Tongue (tissue), 2 donors: ENCODE data around the gene GOLPH3L. TPM values are rescaled to one million over a fixed set of nuclear protein-coding genes. Genes with fewer than 3 reads are reported as not detected.
"Not testable (repeated sequence)": the region's sequence is repeated elsewhere in the genome, so short reads cannot be mapped to it uniquely, and the experiment has no call there.

Source experiments
- DNase-seq: peaks from one replicate; pipeline ENCODE4 v3.0.0-alpha.2; 2015
- total RNA-seq: library from RNA; depleted of rRNA; stranded (reverse); fragments of >200 nt; gene quantifications from one replicate; pipeline ENCODE4 v1.2.3, GENCODE V29; 2014

Gene GOLPH3L
- 15.5 TPM for total RNA-seq

GRCh38 chr1:150696995-150697927 lies at the start of gene GOLPH3L:
GOLPH3L (minus strand) TSS chr1:150697154; CDS start chr1:150694838, 2,316 bp downstream.
- DNase-seq, result peak; percentile 99

GRCh38 chr1:150730130-150730721 lies 33.3 kb upstream of the GOLPH3L start:
- no peak for DNase-seq

DNA sequence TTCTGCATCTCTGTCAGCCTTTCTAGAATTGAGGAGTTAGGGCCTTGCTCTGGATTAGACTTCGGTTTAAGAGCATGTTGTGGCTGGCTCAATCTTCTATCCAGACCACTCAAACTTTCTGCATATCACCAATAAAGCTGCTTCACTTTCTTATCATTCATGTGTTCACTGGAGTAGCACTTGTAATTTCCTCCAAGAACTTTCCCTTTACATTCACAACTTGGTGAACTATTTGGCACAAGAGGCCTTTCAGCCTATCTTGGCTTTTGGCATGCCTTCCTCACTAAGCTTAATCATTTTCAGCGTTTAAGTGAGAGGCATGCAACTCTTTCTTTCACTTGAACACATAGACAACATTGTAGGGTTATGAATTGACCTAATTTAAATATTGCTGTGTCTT lies 27.4 kb upstream of the GOLPH3L start:
- DNase-seq, result no peak

DNA sequence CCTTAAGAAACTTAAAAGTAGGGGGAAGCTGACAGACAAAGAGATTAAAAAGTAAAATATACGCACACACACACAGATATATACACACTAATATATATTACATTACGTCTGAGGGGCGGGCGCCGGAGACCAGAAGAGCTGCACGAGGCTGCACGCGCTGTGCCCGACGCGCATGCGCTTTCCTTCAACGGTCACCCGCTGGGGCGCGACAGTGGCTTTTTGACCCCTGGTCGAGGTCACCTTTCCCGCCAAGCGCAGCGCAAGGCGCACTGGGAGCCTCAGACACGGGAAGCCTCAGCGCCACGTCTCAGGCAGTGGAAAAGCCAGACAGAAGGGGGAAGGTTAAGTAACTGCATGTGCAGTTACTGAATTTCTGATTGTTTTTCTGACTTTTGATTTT lies 23.7 kb upstream of the GOLPH3L start, which contains the start of gene HORMAD1:
TSS of gene HORMAD1 (minus strand) at position 193 of the 400 bp plus-strand sequence. CDS start 1,390 bp downstream, outside the sequence.
- DNase-seq, result no peak

- no peak for DNase-seq
Observed at GRCh38 chr1:150720098-150720497, 23.1 kb upstream of the GOLPH3L start.

GRCh38 chr1:150718225-150718891 lies 21.4 kb upstream of the GOLPH3L start:
- no peak for DNase-seq

- not testable (repeated sequence) for DNase-seq
Observed at GRCh38 chr1:150709031-150709430, 12.1 kb upstream of the GOLPH3L start.

GRCh38 chr1:150708595-150708994 lies 11.6 kb upstream of the GOLPH3L start:
- DNase-seq, result no peak

DNA sequence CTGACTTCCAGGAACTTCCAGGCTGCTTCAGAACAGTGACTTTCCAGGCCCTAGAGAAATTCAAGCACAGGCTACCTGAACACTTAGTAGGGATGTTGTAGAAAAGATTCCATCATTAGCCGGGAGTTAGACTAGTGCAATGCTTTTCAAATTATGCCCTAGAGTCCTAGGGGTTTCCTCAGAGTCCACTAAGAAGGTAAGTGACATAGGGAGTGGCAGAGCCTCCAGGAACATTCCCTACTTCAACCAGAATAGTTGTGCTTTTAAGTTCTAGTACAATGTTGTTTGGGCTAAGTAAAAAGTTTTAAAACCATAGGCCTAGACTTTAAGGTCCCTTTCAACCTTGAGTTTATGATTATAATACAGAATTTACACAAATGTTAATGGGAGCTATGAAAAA lies 9.1 kb upstream of the GOLPH3L start:
- DNase-seq, result no peak

DNA sequence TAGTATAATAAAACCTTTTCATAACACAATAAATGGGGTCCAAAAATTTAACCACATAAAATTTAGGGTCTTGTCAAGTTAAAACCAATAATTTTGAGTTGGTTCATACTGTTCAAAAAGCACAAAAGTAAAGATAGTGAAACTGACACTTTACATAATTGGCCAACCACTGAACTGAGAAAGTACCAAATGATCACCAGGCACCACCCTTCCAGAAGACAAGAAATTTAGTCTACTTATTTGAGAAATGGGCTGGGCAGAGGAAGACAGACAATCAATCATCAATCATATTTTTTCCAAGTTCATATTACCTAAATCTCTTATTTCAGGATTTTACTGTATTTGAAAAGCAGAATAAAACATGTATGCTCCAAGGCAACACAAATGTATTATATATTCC lies 6.5 kb upstream of the GOLPH3L start:
- DNase-seq, result no peak

GRCh38 chr1:150696590-150696989 lies 364 bp downstream of the GOLPH3L start:
- peak; percentile 32 for DNase-seq

DNA sequence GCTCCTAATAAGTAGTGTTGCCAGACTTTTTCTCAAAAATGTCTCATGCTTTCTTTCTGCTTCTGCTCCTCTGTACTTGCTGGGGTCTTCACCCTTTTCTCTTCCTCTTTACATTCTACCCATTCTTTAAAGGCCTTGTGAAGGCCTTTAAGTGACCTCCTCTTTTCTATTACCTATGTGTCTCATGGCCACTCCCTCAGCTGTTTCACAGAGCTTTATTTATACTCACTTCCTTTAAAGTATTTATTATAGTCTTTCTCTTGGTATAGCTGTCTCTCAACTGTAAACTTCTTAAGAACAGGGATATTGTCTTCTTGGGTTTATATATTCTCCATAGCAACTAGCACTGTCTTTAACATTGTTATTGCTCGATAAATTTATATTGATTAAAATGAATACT lies 792 bp downstream of the GOLPH3L start:
- DNase-seq, result peak; percentile 1

DNA sequence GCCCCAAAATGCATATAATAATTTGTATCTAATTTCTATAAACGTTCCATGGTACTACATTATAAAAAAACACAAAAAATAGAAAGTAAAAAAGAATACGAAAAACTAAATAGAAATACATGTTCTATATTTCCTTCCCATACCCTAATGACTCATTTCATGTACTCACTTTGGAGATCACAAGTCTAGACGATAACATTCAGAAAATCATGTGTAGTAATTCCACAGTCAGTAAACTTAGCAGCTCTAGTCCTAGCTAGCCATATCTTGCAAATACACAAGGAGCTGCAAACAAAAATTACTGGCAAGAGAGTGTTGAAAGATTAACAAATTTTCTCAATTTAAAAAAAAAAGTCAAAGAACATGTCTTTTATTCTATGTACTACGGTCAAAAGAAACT lies 1.4 kb downstream of the GOLPH3L start:
- no peak for DNase-seq

- DNase-seq, result peak; percentile 5
Observed at GRCh38 chr1:150692720-150693119, 4.2 kb downstream of the GOLPH3L start.

DNA sequence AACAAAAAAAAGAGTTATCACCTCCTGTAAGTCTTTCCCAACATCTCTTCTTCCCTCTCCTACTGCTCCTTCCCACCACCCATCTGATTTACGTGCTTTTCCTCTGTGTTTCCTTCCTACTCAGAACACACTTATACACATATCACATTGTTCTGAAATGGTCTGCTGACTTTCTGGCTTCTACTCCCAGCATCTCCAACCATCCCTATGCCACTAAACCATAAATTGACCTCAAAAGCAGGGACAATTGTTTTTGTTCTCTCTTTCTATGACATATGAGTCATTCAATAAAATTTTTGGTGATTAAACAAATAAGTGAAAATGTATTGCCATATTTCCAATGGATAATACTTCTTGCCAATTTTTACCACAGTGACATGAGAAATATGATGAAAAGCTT lies 8.2 kb downstream of the GOLPH3L start:
- DNase-seq, result no peak

GRCh38 chr1:150686275-150686674 lies 10.7 kb downstream of the GOLPH3L start:
- no peak for DNase-seq

DNA sequence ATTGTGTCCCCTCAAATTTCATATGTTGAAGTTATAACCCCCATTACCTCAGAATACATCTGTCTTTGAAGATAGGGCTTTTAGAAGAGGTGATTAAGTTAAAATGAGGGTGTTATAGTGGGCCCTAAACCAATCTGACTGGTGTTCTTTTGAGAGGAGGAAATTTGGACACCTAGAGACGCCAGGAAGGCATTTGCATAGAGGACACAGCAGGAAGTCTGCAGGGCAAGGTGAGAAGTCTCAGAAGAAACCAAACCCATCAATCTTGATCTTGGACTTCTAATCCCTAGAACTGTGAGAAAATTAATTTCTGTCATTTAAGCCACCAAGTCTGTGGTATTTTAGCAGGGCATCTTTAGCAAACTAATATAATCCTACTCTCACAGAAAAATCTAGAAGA lies 13.0 kb downstream of the GOLPH3L start:
- no peak for DNase-seq

GRCh38 chr1:150678988-150679387 lies 18.0 kb downstream of the GOLPH3L start:
- no peak for DNase-seq

DNA sequence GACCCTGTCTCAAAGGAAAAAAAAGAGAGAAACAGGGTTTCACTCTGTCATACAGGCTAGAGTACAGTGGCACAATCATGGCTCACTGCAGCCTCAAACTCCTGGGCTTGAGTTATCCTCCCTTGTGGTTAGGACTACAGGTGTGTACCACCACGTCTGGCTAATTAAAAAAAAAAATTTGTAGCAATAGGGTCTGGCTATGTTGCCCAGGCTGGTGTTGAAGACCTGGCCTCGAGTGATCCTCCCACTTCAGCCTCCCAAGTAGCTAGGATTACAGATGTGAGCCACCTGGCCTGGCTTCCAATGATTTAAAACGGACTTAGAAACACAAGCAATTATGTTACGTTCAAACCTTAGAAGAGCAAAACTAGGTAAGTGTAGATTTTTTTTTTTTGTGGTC lies 22.1 kb downstream of the GOLPH3L start:
- DNase-seq, result no peak

DNA sequence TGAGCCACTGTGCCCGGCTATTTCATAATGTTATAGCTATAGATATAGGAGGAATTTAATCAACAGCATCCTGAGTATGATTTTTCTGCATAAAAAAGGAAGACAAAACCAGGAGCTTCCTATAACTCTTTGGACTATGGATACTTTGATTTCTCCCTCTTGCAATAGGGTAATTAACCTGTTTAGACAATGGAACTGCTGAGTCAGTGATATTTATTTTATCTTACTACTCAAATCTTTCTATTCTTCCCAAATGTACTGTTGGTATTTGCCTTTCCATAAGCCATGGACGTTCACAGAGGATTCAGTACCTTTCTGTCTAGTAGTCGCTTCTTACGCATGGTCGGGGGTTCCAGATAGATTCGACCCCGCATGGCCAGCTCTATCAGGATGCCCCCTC lies 33.6 kb downstream of the GOLPH3L start:
- no peak for DNase-seq

- DNase-seq, result no peak
Observed at GRCh38 chr1:150662811-150663210, 34.1 kb downstream of the GOLPH3L start.

DNA sequence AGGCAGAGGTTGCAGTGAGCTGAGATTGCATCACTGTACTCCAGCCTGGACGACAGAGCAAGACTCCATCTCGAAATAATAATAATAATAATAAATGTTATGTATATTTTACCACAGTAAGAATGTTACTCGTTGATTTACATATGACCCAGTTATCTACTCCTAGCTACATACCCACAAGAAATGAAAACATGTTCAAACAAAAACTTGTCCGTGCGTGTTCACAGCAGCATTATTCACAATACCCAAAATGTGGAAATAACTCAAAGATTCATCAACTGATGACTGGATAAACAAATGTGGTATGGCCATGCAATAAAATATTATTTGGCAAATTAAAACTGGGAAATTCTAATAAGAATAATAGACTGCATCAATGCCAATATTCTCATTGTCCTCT lies 35.8 kb downstream of the GOLPH3L start:
- no peak for DNase-seq

DNA sequence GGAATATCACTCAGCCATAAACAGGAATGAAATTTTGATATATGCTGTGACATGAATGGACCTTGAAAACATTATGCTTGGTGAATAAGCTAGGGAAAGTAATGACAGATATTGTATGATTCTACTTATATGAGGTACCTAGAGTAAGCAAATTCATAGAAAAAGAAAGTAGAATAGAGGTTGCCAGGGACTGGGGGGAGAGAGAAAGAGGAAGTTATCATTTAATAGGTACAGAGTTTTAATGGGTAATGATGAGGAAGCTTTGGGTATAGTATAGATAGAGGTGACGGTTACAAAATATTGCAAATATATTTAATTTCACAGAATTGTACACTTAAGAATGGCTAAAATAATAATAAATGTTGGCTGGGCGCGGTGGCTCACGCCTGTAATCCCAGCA lies 36.4 kb downstream of the GOLPH3L start:
- no peak for DNase-seq
